H9 (cell line): Measurements from ENCODE around the gene ZCCHC8. TPM values are rescaled to one million over a fixed set of nuclear protein-coding genes. Genes with fewer than 3 reads are reported as not detected.

Experiments
- DNase-seq: peaks from one replicate; pipeline ENCODE4 v3.0.0-alpha.2; 2017
- H2AFZ ChIP-seq: one replicate; pipeline ENCODE4 v1.6.1; 2013; ENCODE audit warnings: mild to moderate bottlenecking, low read length, control low read depth, moderate library complexity
- H2AK5ac ChIP-seq: 2 replicates; pipeline ENCODE4 v1.6.1; 2013; ENCODE audit warnings: low read length, control low read depth, mixed read lengths; ENCODE audit not compliant: insufficient read length
- H2BK120ac ChIP-seq: one replicate; pipeline ENCODE4 v1.6.1; 2013; ENCODE audit warnings: low read depth, mild to moderate bottlenecking, low read length, control low read depth, inconsistent platforms; ENCODE audit not compliant: poor library complexity, severe bottlenecking
- H2BK12ac ChIP-seq: 2 replicates; pipeline ENCODE4 v1.6.1; 2013; ENCODE audit warnings: low read length, control low read depth, mixed read lengths, low read depth; ENCODE audit not compliant: insufficient read length
- H2BK15ac ChIP-seq: 2 replicates; pipeline ENCODE4 v1.6.1; 2013; ENCODE audit warnings: low read depth, low read length, control low read depth
- H2BK20ac ChIP-seq: one replicate; pipeline ENCODE4 v1.6.1; 2013; ENCODE audit warnings: low read depth, mild to moderate bottlenecking, low read length, control low read depth, inconsistent platforms; ENCODE audit not compliant: poor library complexity, severe bottlenecking
- H2BK5ac ChIP-seq: 2 replicates; pipeline ENCODE4 v1.6.1; 2013; ENCODE audit warnings: low read length, control low read depth, mixed read lengths; ENCODE audit not compliant: insufficient read length
- H3K14ac ChIP-seq: 2 replicates; pipeline ENCODE4 v1.6.1; 2013; ENCODE audit warnings: low read length, control low read depth; ENCODE audit not compliant: insufficient read depth
- H3K18ac ChIP-seq: 2 replicates; pipeline ENCODE4 v1.6.1; 2013; ENCODE audit warnings: low read depth, mild to moderate bottlenecking, mixed read lengths, low read length, control low read depth; ENCODE audit not compliant: insufficient read length
- H3K23ac ChIP-seq: 2 replicates; pipeline ENCODE4 v1.6.1; 2013; ENCODE audit warnings: low read length, control low read depth, mixed read lengths, low read depth; ENCODE audit not compliant: insufficient read length
- H3K23me2 ChIP-seq: 2 replicates; pipeline ENCODE4 v1.6.1; 2013; ENCODE audit warnings: low read depth, mild to moderate bottlenecking, mixed read lengths, low read length, control low read depth; ENCODE audit not compliant: insufficient read length, poor library complexity, severe bottlenecking
- H3K27ac ChIP-seq: 2 replicates; pipeline ENCODE4 v1.5.1; 2013; ENCODE audit warnings: low read length, control low read depth, mixed read lengths, low read depth; ENCODE audit not compliant: insufficient read length
- H3K27me3 ChIP-seq: 2 replicates; pipeline ENCODE4 v1.6.1; 2013; ENCODE audit warnings: low read length, control low read depth, inconsistent platforms; ENCODE audit not compliant: insufficient read depth
- H3K4ac ChIP-seq: 2 replicates; pipeline ENCODE4 v1.6.1; 2013; ENCODE audit warnings: low read depth, mild to moderate bottlenecking, control low read depth, inconsistent platforms, low read length, moderate library complexity
- H3K4me1 ChIP-seq: 2 replicates; pipeline ENCODE4 v1.6.1; 2013; ENCODE audit warnings: low read length, control low read depth, inconsistent platforms; ENCODE audit not compliant: insufficient read depth
- H3K4me2 ChIP-seq: 2 replicates; pipeline ENCODE4 v1.6.1; 2013; ENCODE audit warnings: low read length, control low read depth, mixed read lengths; ENCODE audit not compliant: insufficient read length, insufficient read depth
- H3K56ac ChIP-seq: 2 replicates; pipeline ENCODE4 v1.6.1; 2013; ENCODE audit warnings: low read depth, mild to moderate bottlenecking, mixed read lengths, low read length, control low read depth; ENCODE audit not compliant: insufficient read length
- H3K79me1 ChIP-seq: 2 replicates; pipeline ENCODE4 v1.6.1; 2013; ENCODE audit warnings: low read depth, mild to moderate bottlenecking, moderate library complexity, low read length, control low read depth, inconsistent platforms; ENCODE audit not compliant: insufficient read depth, poor library complexity, severe bottlenecking
- H3K79me2 ChIP-seq: 2 replicates; pipeline ENCODE4 v1.6.1; 2013; ENCODE audit warnings: low read length, control low read depth, inconsistent platforms; ENCODE audit not compliant: insufficient read depth
- H3K9ac ChIP-seq: 2 replicates; pipeline ENCODE4 v1.6.1; 2013; ENCODE audit warnings: low read length, control low read depth, mixed read lengths; ENCODE audit not compliant: insufficient read length; ENCODE audit errors: extremely low read depth
- H3K9me3 ChIP-seq: one replicate; pipeline ENCODE4 v1.6.1; 2013; ENCODE audit warnings: low read depth, low read length, inconsistent platforms; ENCODE audit not compliant: control insufficient read depth
- H3T11ph ChIP-seq: one replicate; pipeline ENCODE4 v1.6.1; 2013; ENCODE audit warnings: mild to moderate bottlenecking, low read length, control low read depth, inconsistent platforms
- H4K20me1 ChIP-seq: one replicate; pipeline ENCODE4 v1.6.1; 2013; ENCODE audit not compliant: control insufficient read depth, insufficient read length, insufficient read depth
- H4K5ac ChIP-seq: 2 replicates; pipeline ENCODE4 v1.6.1; 2013; ENCODE audit warnings: low read depth, mild to moderate bottlenecking, mixed read lengths, low read length, control low read depth; ENCODE audit not compliant: insufficient read length
- H4K8ac ChIP-seq: replicated peaks from 2 replicates; pipeline ENCODE4 v1.6.1; 2013; ENCODE audit warnings: low read length, control low read depth, mixed read lengths, low read depth; ENCODE audit not compliant: insufficient read length
- H4K91ac ChIP-seq: 2 replicates; pipeline ENCODE4 v1.6.1; 2013; ENCODE audit warnings: low read depth, mild to moderate bottlenecking, moderate library complexity, mixed read lengths, low read length, control low read depth; ENCODE audit not compliant: insufficient read length
- H3K27ac Mint-ChIP-seq, 3 experiments: 2 replicates in 2 of 3; 3 replicates in 1 of 3; pipeline ENCODE4 v1.8.0; 2020 to 2021; ENCODE audit warnings: mixed read lengths in 3 of 3, mild to moderate bottlenecking in 1 of 3, moderate library complexity in 1 of 3
- H3K27me3 Mint-ChIP-seq: 2 replicates; pipeline ENCODE4 v1.8.0; 2021; ENCODE audit warnings: low read depth, mild to moderate bottlenecking, moderate library complexity, mixed read lengths
- H3K36me3 Mint-ChIP-seq, 3 experiments: 2 replicates in 2 of 3; 3 replicates in 1 of 3; pipeline ENCODE4 v1.8.0; 2020 to 2021; ENCODE audit warnings: low read depth in 3 of 3, mixed read lengths in 3 of 3; ENCODE audit not compliant: insufficient read depth in 1 of 3
- H3K4me1 Mint-ChIP-seq, 2 experiments: 2 replicates each; pipeline ENCODE4 v1.8.0; 2020; ENCODE audit warnings: mixed read lengths in 2 of 2
- H3K4me3 Mint-ChIP-seq, 2 experiments: 2 replicates in 1 of 2; 3 replicates in 1 of 2; pipeline ENCODE4 v1.8.0; 2020 to 2021; ENCODE audit warnings: mild to moderate bottlenecking in 2 of 2, mixed read lengths in 2 of 2, moderate library complexity in 1 of 2
- H3K9me3 Mint-ChIP-seq, 2 experiments: 2 replicates in 1 of 2; 3 replicates in 1 of 2; pipeline ENCODE4 v1.8.0; 2020; ENCODE audit warnings: mild to moderate bottlenecking in 2 of 2, mixed read lengths in 2 of 2, moderate library complexity in 1 of 2
- CTCF ChIP-seq: fragments of 200-600 bp; sonication (generic); conservative IDR thresholded peaks from 3 replicates; pipeline ENCODE4 v1.8.0; 2021; ENCODE audit warnings: antibody characterized with exemption, mild to moderate bottlenecking
- WGBS: extraction: QIAGEN DNeasy Blood & Tissue Kit; methylation state at CpG from one replicate; pipeline ENCODE4 v1.1.7; 2013; ENCODE audit warnings: missing lambda C conversion rate, low lambda C conversion rate, mixed read lengths; ENCODE audit not compliant: insufficient read length; ENCODE audit errors: extremely low coverage; 5-methylcytosine and 5-hydroxymethylcytosine counted together
- total RNA-seq: library from RNA; stranded (reverse); gene quantifications from 2 replicates; pipeline ENCODE4 v1.2.1, GENCODE V29; 2021

The ZCCHC8 gene
- total RNA-seq, 1 experiment from 2014 or later, result 37.3 TPM

- Histone ChIP-seq H3T11ph (no peak overlapping the region), H3K56ac (no peak overlapping the region), H2AFZ (no peak overlapping the region), H3K9me3 (no peaks in the 10 kb centered on the region), H2BK20ac (no peak overlapping the region), H3K9ac (no peak overlapping the region), H3K79me1 (no peaks in the 10 kb centered on the region), H3K79me2 (no peaks in the 10 kb centered on the region), H4K8ac (no peak overlapping the region), H3K18ac (no peak overlapping the region), H3K27me3 (no peaks in the 10 kb centered on the region), H2BK120ac (no peak overlapping the region), H4K91ac (no peak overlapping the region), H4K5ac (no peak overlapping the region), H3K23me2 (no peaks in the 10 kb centered on the region), H2BK5ac (no peak overlapping the region), H4K20me1 (no peaks in the 10 kb centered on the region), H2AK5ac (no peak overlapping the region), H3K23ac (no peak overlapping the region), H2BK15ac (no peak overlapping the region), H2BK12ac (no peak overlapping the region), H3K4ac (no peak overlapping the region), H3K27ac (no peak overlapping the region), H3K4me2 (no peak overlapping the region), H3K14ac (no peak overlapping the region), H3K4me1 (no peaks in the 10 kb centered on the region)
- Mint-ChIP-seq H3K4me1 (no peaks in the 10 kb centered on the region), H3K36me3 (peaks cover 54 to 87% (median 75%) of the 10 kb centered on the region in 3 experiments; a peak in 6 of 7 replicates), H3K9me3 (no peaks in the 10 kb centered on the region), H3K27me3 (no peaks in the 10 kb centered on the region), H3K27ac (no peak overlapping the region), H3K4me3 (no peak overlapping the region)
- no peak for TF ChIP-seq CTCF
- no peak for DNase-seq
- no CpG with 5 or more reads among the region's 8 CpGs for WGBS
Measured at GRCh38 chr12:122480753-122481152, 20.0 kb downstream of the ZCCHC8 start.
